Left kidney (tissue), 2 donors: ENCODE data around the gene EEPD1. TPM values are rescaled to one million over a fixed set of nuclear protein-coding genes. Genes with fewer than 3 reads are reported as not detected.

Experiments
- DNase-seq: peaks from one replicate; pipeline ENCODE4 v3.0.0-alpha.2; 2013
- polyA plus RNA-seq: library from polyadenylated mRNA; unstranded; fragments of 120-200 nt; gene quantifications from one replicate; pipeline ENCODE4 v1.2.1, GENCODE V29; 2013; ENCODE audit not compliant: insufficient read length

Gene EEPD1
- polyA plus RNA-seq, 1 donor = 9.1 TPM

GRCh38 chr7:36154255-36155212 lies 1.5 kb downstream of the EEPD1 start:
- DNase-seq = no peak

GRCh38 chr7:36155811-36156361 lies 2.8 kb downstream of the EEPD1 start:
- DNase-seq = no peak

- DNase-seq = no peak
Observed at GRCh38 chr7:36157527-36158320, 4.7 kb downstream of the EEPD1 start.

GRCh38 chr7:36158321-36158605 lies 5.2 kb downstream of the EEPD1 start:
- DNase-seq = no peak

GRCh38 chr7:36159618-36160017 lies 6.6 kb downstream of the EEPD1 start:
- no peak for DNase-seq

GRCh38 chr7:36160313-36160712 lies 7.3 kb downstream of the EEPD1 start:
- no peak for DNase-seq

GRCh38 chr7:36161996-36162395 lies 8.9 kb downstream of the EEPD1 start:
- no peak for DNase-seq

GRCh38 chr7:36165059-36165458 lies 12.0 kb downstream of the EEPD1 start:
- no peak for DNase-seq

GRCh38 chr7:36165802-36166201 lies 12.7 kb downstream of the EEPD1 start:
- DNase-seq = no peak

- DNase-seq = no peak
Observed at GRCh38 chr7:36167403-36168050, 14.5 kb downstream of the EEPD1 start.

- DNase-seq = no peak
Observed at GRCh38 chr7:36171503-36171902, 18.4 kb downstream of the EEPD1 start.

GRCh38 chr7:36175886-36176285 lies 22.8 kb downstream of the EEPD1 start:
- DNase-seq = no peak

GRCh38 chr7:36176697-36177096 lies 23.6 kb downstream of the EEPD1 start:
- DNase-seq = no peak

- no peak for DNase-seq
Observed at GRCh38 chr7:36180121-36180520, 27.1 kb downstream of the EEPD1 start.

GRCh38 chr7:36181668-36182067 lies 28.6 kb downstream of the EEPD1 start:
- no peak for DNase-seq

GRCh38 chr7:36182854-36183604 lies 30.0 kb downstream of the EEPD1 start:
- no peak for DNase-seq

- no peak for DNase-seq
Observed at GRCh38 chr7:36185092-36185491, 32.0 kb downstream of the EEPD1 start.

- no peak for DNase-seq
Observed at GRCh38 chr7:36185756-36186155, 32.7 kb downstream of the EEPD1 start.

- no peak for DNase-seq
Observed at GRCh38 chr7:36186359-36187121, 33.5 kb downstream of the EEPD1 start.

- DNase-seq = no peak
Observed at GRCh38 chr7:36188266-36188665, 35.2 kb downstream of the EEPD1 start.

- DNase-seq = no peak
Observed at GRCh38 chr7:36188906-36189305, 35.9 kb downstream of the EEPD1 start.
